Endothelial cell of hepatic sinusoid (primary cell): ENCODE results near the gene IL4R.

Experiments used
- in situ Hi-C: cut with HindIII; loops from 2 replicates; pipeline ENCODE4 v1.10.0; 2017; ENCODE audit warnings: low sequenced_read_pairs

IL4R gene

GRCh38 chr16:27350006-27350405, 36.2 kb downstream of the IL4R start:
- in situ Hi-C loops = no loop called here

GRCh38 chr16:27351989-27352388, 38.2 kb downstream of the IL4R start:
- in situ Hi-C loops = no loop called here

- in situ Hi-C loops = no loop called here
Observed at GRCh38 chr16:27353853-27354252, 40.1 kb downstream of the IL4R start.

- in situ Hi-C loops = no loop called here
Observed at GRCh38 chr16:27355610-27356009, 41.8 kb downstream of the IL4R start.

GRCh38 chr16:27356794-27357193, 43.0 kb downstream of the IL4R start:
- in situ Hi-C loops = no loop called here

- in situ Hi-C loops = no loop called here
Observed at GRCh38 chr16:27359051-27359450, 45.3 kb downstream of the IL4R start.

- in situ Hi-C loops = no loop called here
Observed at GRCh38 chr16:27359615-27360014, 45.8 kb downstream of the IL4R start.

- in situ Hi-C loops = no loop called here
Observed at GRCh38 chr16:27361987-27362386, 48.2 kb downstream of the IL4R start.

GRCh38 chr16:27362570-27363245, 48.9 kb downstream of the IL4R start:
- in situ Hi-C loops = no loop called here

GRCh38 chr16:27363246-27363632, 49.5 kb downstream of the IL4R start:
- in situ Hi-C loops = no loop called here

- in situ Hi-C loops = no loop called here
Observed at GRCh38 chr16:27363797-27364196, 50.0 kb downstream of the IL4R start.

- in situ Hi-C loops = loop anchor here (5.0 kb wide), 1 partner anchor 88 kb away; no protein-coding TSS in a partner anchor
Observed at GRCh38 chr16:27364493-27365141, 50.8 kb downstream of the IL4R start.

- in situ Hi-C loops = loop anchor here (5.0 kb wide), 1 partner anchor 87 kb away; no protein-coding TSS in a partner anchor
Observed at GRCh38 chr16:27365142-27366089, 51.6 kb downstream of the IL4R start.

- in situ Hi-C loops = loop anchor here (5.0 kb wide), 1 partner anchor 85 kb away; no protein-coding TSS in a partner anchor
Observed at GRCh38 chr16:27366687-27367460, 53.1 kb downstream of the IL4R start.

GRCh38 chr16:27367461-27368357, 53.9 kb downstream of the IL4R start:
- in situ Hi-C loops = loop anchor here (5.0 kb wide), 1 partner anchor 85 kb away; no protein-coding TSS in a partner anchor

GRCh38 chr16:27368358-27368722, 54.6 kb downstream of the IL4R start:
- in situ Hi-C loops = loop anchor here (5.0 kb wide), 1 partner anchor 84 kb away; no protein-coding TSS in a partner anchor

GRCh38 chr16:27369806-27370205, 56.0 kb downstream of the IL4R start:
- in situ Hi-C loops = loop anchor here (5.0 kb wide), 2 partner anchors 82 to 203 kb away; no protein-coding TSS in a partner anchor

- in situ Hi-C loops = loop anchor here (5.0 kb wide), 1 partner anchor 203 kb away; no protein-coding TSS in a partner anchor
Observed at GRCh38 chr16:27370318-27370717, 56.5 kb downstream of the IL4R start.

GRCh38 chr16:27373312-27373711, 59.5 kb downstream of the IL4R start:
- in situ Hi-C loops = loop anchor here (5.0 kb wide), 1 partner anchor 206 kb away; no protein-coding TSS in a partner anchor
